H1 (cell line): ENCODE measurements around the gene CD164. TPM values are rescaled to one million over a fixed set of nuclear protein-coding genes. Genes with fewer than 3 reads are reported as not detected.

Source experiments
- CTCF ChIA-PET: fragments of 300-600 bp; sonication (Branson Sonifier 250); formaldehyde crosslinking; loops from one replicate; lab custom pipeline; 2021; ENCODE audit not compliant: partially characterized antibody; lab: Charles Lee
- POLR2A ChIA-PET: fragments of 300-600 bp; sonication (Branson Sonifier 250); formaldehyde crosslinking; loops from one replicate; lab custom pipeline; 2021; ENCODE audit warnings: inconsistent platforms; ENCODE audit not compliant: partially characterized antibody; lab: Charles Lee
- DNase-seq, 2 experiments: peaks; one replicate each; pipeline versions ENCODE4 v3.0.0 to v3.0.0-alpha.2; 2010 to 2022; ENCODE audit warnings: low spot score in 2 of 2, low read depth in 1 of 2, mixed read lengths in 1 of 2
- FAIRE-seq: peaks from 2 replicates; lab custom pipeline; 2011; peaks lifted over from hg19 to GRCh38; lab: Jason Lieb, UNC
- H2AFZ ChIP-seq: 2 replicates; pipeline ENCODE4 v1.8.1; 2012; ENCODE audit warnings: low read length, inconsistent platforms
- H2AK5ac ChIP-seq: 2 replicates; pipeline ENCODE4 v1.6.1; 2013; ENCODE audit warnings: low read depth, low read length
- H2BK120ac ChIP-seq: replicated peaks from 2 replicates; pipeline ENCODE3; 2013; ENCODE audit warnings: low read depth, low read length, inconsistent platforms
- H2BK12ac ChIP-seq: 2 replicates; pipeline ENCODE4 v1.6.1; 2013; ENCODE audit warnings: low read depth, low read length
- H2BK15ac ChIP-seq: 2 replicates; pipeline ENCODE4 v1.6.1; 2013; ENCODE audit warnings: low read length
- H2BK20ac ChIP-seq: 2 replicates; pipeline ENCODE4 v1.6.1; 2013; ENCODE audit warnings: low read length
- H2BK5ac ChIP-seq: 2 replicates; pipeline ENCODE4 v1.6.1; 2013; ENCODE audit warnings: low read depth, low read length
- H3K14ac ChIP-seq: 2 replicates; pipeline ENCODE4 v1.6.1; 2013; ENCODE audit warnings: inconsistent platforms; ENCODE audit not compliant: insufficient read length
- H3K18ac ChIP-seq: 2 replicates; pipeline ENCODE4 v1.6.1; 2013; ENCODE audit warnings: low read length; ENCODE audit errors: extremely low read depth
- H3K23ac ChIP-seq: 2 replicates; pipeline ENCODE4 v1.6.1; 2013; ENCODE audit warnings: inconsistent platforms; ENCODE audit not compliant: insufficient read length
- H3K23me2 ChIP-seq: 2 replicates; pipeline ENCODE4 v1.6.1; 2013; ENCODE audit warnings: low read depth, low read length
- H3K27ac ChIP-seq: 2 replicates; pipeline ENCODE4 v1.6.1; 2011; ENCODE audit warnings: low read depth, low read length, inconsistent platforms
- H3K27me3 ChIP-seq, 4 experiments: replicated peaks in 1 of 4; 1 replicate in 1 of 4; 2 replicates in 3 of 4; pipeline versions ENCODE4 v1.6.1 to v1.8.1; 2011 to 2013; ENCODE audit warnings: low read length in 3 of 4, mild to moderate bottlenecking in 3 of 4, inconsistent platforms in 2 of 4, mixed read lengths in 2 of 4, moderate library complexity in 1 of 4; ENCODE audit not compliant: control insufficient read depth in 3 of 4, insufficient read depth in 3 of 4; ENCODE audit errors: extremely low read depth in 1 of 4
- H3K36me3 ChIP-seq, 4 experiments: 2 replicates each; pipeline versions ENCODE4 v1.6.1 to v1.8.1; 2011 to 2013; ENCODE audit warnings: mild to moderate bottlenecking in 4 of 4, low read length in 3 of 4, moderate library complexity in 2 of 4, control low read depth in 1 of 4, inconsistent platforms in 1 of 4; ENCODE audit not compliant: insufficient read depth in 4 of 4, control insufficient read depth in 2 of 4
- H3K4ac ChIP-seq: replicated peaks from 2 replicates; pipeline ENCODE3; 2013; ENCODE audit warnings: low read length, low read depth, mixed read lengths, inconsistent platforms; ENCODE audit not compliant: insufficient read length
- H3K4me1 ChIP-seq, 4 experiments: replicated peaks in 1 of 4; 1 replicate in 1 of 4; 2 replicates in 3 of 4; pipeline versions ENCODE4 v1.6.1 to v1.8.1; 2011 to 2013; ENCODE audit warnings: low read length in 3 of 4, inconsistent platforms in 2 of 4, mixed read lengths in 1 of 4; ENCODE audit not compliant: insufficient read depth in 4 of 4, control insufficient read depth in 3 of 4
- H3K4me2 ChIP-seq, 2 experiments: 2 replicates each; pipeline versions ENCODE4 v1.6.1 to v1.8.1; 2011 to 2013; ENCODE audit warnings: low read depth in 2 of 2, low read length in 2 of 2, control low read depth in 1 of 2, inconsistent platforms in 1 of 2, mild to moderate bottlenecking in 1 of 2; ENCODE audit not compliant: insufficient read depth in 1 of 2
- H3K4me3 ChIP-seq, 4 experiments: fragments of 200-600, 300-600 bp in 1 of 4; sonication (generic), shearing (Covaris generic), sonication (Bioruptor Twin) in 1 of 4; 2 replicates each; pipeline versions ENCODE4 v1.5.1 to v1.8.1; 2011 to 2016; ENCODE audit warnings: low read length in 4 of 4, low read depth in 3 of 4, control low read depth in 2 of 4, inconsistent platforms in 2 of 4, mild to moderate bottlenecking in 2 of 4, mixed read lengths in 1 of 4, moderate library complexity in 1 of 4; ENCODE audit not compliant: insufficient read depth in 2 of 4; ENCODE audit errors: extremely low read depth in 1 of 4
- H3K56ac ChIP-seq: replicated peaks from 2 replicates; pipeline ENCODE3; 2013; ENCODE audit warnings: low read depth, mild to moderate bottlenecking, mixed read lengths, low read length, inconsistent platforms; ENCODE audit not compliant: insufficient read length
- H3K79me1 ChIP-seq: 2 replicates; pipeline ENCODE4 v1.6.1; 2013; ENCODE audit warnings: low read depth, low read length, control low read depth
- H3K79me2 ChIP-seq, 2 experiments: 2 replicates each; pipeline versions ENCODE4 v1.6.1 to v1.8.1; 2012 to 2013; ENCODE audit warnings: low read length in 2 of 2, mild to moderate bottlenecking in 2 of 2, inconsistent platforms in 1 of 2; ENCODE audit not compliant: insufficient read depth in 2 of 2, control insufficient read depth in 1 of 2
- H3K9ac ChIP-seq, 4 experiments: replicated peaks in 1 of 4; 1 replicate in 1 of 4; 2 replicates in 3 of 4; pipeline versions ENCODE4 v1.6.1 to v1.8.1; 2011 to 2013; ENCODE audit warnings: low read depth in 3 of 4, low read length in 3 of 4, control low read depth in 2 of 4, mild to moderate bottlenecking in 2 of 4, moderate library complexity in 2 of 4, inconsistent platforms in 1 of 4; ENCODE audit errors: extremely low read depth in 1 of 4
- H3K9me3 ChIP-seq, 2 experiments: 2 replicates each; pipeline versions ENCODE4 v1.6.1 to v1.8.1; 2012 to 2013; ENCODE audit warnings: mild to moderate bottlenecking in 2 of 2, moderate library complexity in 2 of 2, control low read depth in 1 of 2, inconsistent platforms in 1 of 2, low read depth in 1 of 2, low read length in 1 of 2, mixed read lengths in 1 of 2; ENCODE audit not compliant: insufficient read depth in 2 of 2
- H4K20me1 ChIP-seq, 2 experiments: replicated peaks in 1 of 2; 2 replicates each; pipeline versions ENCODE3 to v1.8.1; 2011 to 2013; ENCODE audit warnings: inconsistent platforms in 2 of 2, low read length in 2 of 2, mild to moderate bottlenecking in 1 of 2; ENCODE audit not compliant: insufficient read depth in 2 of 2, control insufficient read depth in 1 of 2
- H4K5ac ChIP-seq: 2 replicates; pipeline ENCODE4 v1.6.1; 2013; ENCODE audit warnings: low read length, low read depth, mixed read lengths, inconsistent platforms; ENCODE audit not compliant: insufficient read length
- H4K8ac ChIP-seq: 2 replicates; pipeline ENCODE4 v1.8.0; 2013; ENCODE audit warnings: mild to moderate bottlenecking, moderate library complexity, low read length, inconsistent platforms; ENCODE audit not compliant: insufficient read depth; ENCODE audit errors: extremely low read depth
- H4K91ac ChIP-seq: replicated peaks from 2 replicates; pipeline ENCODE3; 2013; ENCODE audit warnings: low read length, mixed read lengths, inconsistent platforms; ENCODE audit not compliant: insufficient read length
- BRCA1 ChIP-seq: IDR thresholded peaks from 2 replicates; pipeline ENCODE4 v1.6.1; 2012; ENCODE audit warnings: low read depth, low read length, improper control_type of control experiment
- CBX5 ChIP-seq: fragments of 300-800, 300-1000 bp; sonication (generic); IDR thresholded peaks from 2 replicates; pipeline ENCODE4 v1.7.1; 2016; ENCODE audit warnings: antibody characterized with exemption, low read length, low read depth
- CBX8 ChIP-seq: fragments of 300-800, 300-1000 bp; sonication (generic); IDR thresholded peaks from 2 replicates; pipeline ENCODE4 v1.7.1; 2016; ENCODE audit warnings: low read depth, low read length, borderline replicate concordance
- JUND ChIP-seq: IDR thresholded peaks from 2 replicates; pipeline ENCODE4 v1.6.1; 2011; ENCODE audit warnings: mild to moderate bottlenecking, improper control_type of control experiment, low read length
- KDM5A ChIP-seq: fragments of 200-600 bp; IDR thresholded peaks from 2 replicates; pipeline ENCODE4 v1.7.1; 2012; ENCODE audit warnings: mild to moderate bottlenecking, low read length, inconsistent platforms, mixed read lengths
- POLR2A ChIP-seq, 2 experiments: IDR thresholded peaks; 1 replicate in 1 of 2; 2 replicates in 1 of 2; pipeline ENCODE4 v1.6.1; 2011; ENCODE audit warnings: low read depth in 2 of 2, low read length in 2 of 2, mild to moderate bottlenecking in 2 of 2; ENCODE audit errors: control extremely low read depth in 1 of 2
- RBBP5 ChIP-seq: IDR thresholded peaks from 2 replicates; pipeline ENCODE4 v1.7.1; 2012; ENCODE audit warnings: low read depth, mild to moderate bottlenecking, inconsistent platforms, low read length, moderate library complexity, borderline replicate concordance
- RFX5 ChIP-seq: IDR thresholded peaks from 2 replicates; pipeline ENCODE4 v1.6.1; 2011; ENCODE audit warnings: low read depth, low read length, improper control_type of control experiment, borderline replicate concordance
- SP1 ChIP-seq: IDR thresholded peaks from 2 replicates; pipeline ENCODE4 v1.6.1; 2011; ENCODE audit warnings: low read depth, low read length
- SP4 ChIP-seq: IDR thresholded peaks from 2 replicates; pipeline ENCODE4 v1.6.1; 2012; ENCODE audit warnings: low read length, inconsistent platforms
- WGBS, 2 experiments: shearing (Covaris generic) in 1 of 2; methylation state at CpG; one replicate each; pipeline versions ENCODE4 v1.1.6 to v1.1.7; 2013 to 2015; ENCODE audit warnings: low lambda C conversion rate in 2 of 2, mixed read lengths in 2 of 2, inconsistent platforms in 1 of 2, low coverage in 1 of 2, missing lambda C conversion rate in 1 of 2; ENCODE audit not compliant: insufficient replicate concordance in 2 of 2, insufficient coverage in 1 of 2, insufficient read length in 1 of 2; ENCODE audit errors: extremely low coverage in 1 of 2, missing lambda C conversion rate in 1 of 2; 5-methylcytosine and 5-hydroxymethylcytosine counted together
- polyA plus RNA-seq, 7 experiments: library from polyadenylated mRNA; depleted of rRNA in 3 of 7; stranded (reverse) in 5 of 7; unstranded in 2 of 7; fragments of >200 nt in 5 of 7; fragments of 200-250 nt in 2 of 7; gene quantifications; 1 replicate in 5 of 7; 2 replicates in 1 of 7; 4 replicates in 1 of 7; pipeline versions ENCODE4 v1.2.1 to v1.2.3, GENCODE V29; 2011 to 2013; ENCODE audit warnings: missing spikeins in 2 of 7, mixed read lengths in 2 of 7
- total RNA-seq: library from RNA; stranded (reverse); fragmentation: NEBNext Ultra II Directional; extraction: Animal tissue kit (Norgen Biotek cat#: 25700); gene quantifications from 2 replicates; pipeline ENCODE4 v1.2.1, GENCODE V29; 2021
- TF ChIP-seq, protein P1 (sequence below): IDR thresholded peaks from 2 replicates; pipeline ENCODE4 v1.6.1; 2012; ENCODE audit warnings: low read length, inconsistent platforms

The CD164 gene
- total and polyA plus RNA-seq, 2 of the 8 experiments (the other 6 are each of a cell fraction or from before 2014, with no cell fraction given) = 69.3 to 94.3 TPM

DNA sequence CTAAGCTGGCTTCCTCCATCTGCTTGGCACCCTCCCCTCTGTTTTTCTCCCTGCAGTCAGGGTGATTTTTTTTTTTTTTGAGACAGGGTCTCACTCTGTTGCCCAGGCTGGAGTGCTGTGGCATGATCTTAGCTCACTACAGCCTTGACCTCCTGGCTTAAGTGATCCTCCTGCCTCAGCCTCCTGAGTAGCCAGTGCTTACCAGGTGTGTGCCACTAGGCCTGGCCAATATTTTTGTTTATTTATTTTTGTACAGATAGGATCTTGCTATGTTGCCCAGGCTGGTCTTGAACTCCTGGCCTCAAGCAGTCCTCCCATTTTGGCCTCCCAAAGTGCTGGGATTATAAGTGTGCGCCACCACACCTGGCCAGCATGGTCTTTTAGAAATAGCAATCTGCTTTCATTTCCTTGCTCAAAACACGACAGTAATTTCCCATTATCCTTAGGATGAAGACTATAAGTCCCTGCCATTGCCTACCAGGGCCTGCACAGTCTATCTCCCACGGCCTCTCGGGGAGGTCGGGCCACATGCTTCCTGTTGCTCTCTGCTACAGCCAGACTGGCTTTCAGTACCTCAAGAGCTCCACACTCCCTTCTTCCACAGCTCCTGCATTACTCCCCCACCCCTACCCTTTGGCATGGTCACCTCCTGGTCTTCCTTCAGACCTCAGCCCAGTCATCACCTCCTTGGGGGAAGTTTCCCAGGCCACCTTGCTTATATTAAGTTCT is 11.1 kb upstream of the CD164 start:
- Histone ChIP-seq H4K20me1 (no peaks in the 10 kb centered on the region), H2BK20ac (no peak overlapping the region), H3K56ac (no peak overlapping the region), H4K8ac (no peak overlapping the region), H4K5ac (no peak overlapping the region), H4K91ac (no peak overlapping the region), H3K27ac (no peak overlapping the region), H2AK5ac (no peak overlapping the region), H3K23me2 (no peaks in the 10 kb centered on the region), H3K23ac (no peak overlapping the region), H2BK15ac (no peak overlapping the region), H3K9me3 (no peaks in the 10 kb centered on the region), H3K14ac (no peak overlapping the region), H3K4ac (no peak overlapping the region), H2BK12ac (no peak overlapping the region), H3K18ac (no peak overlapping the region)
- FAIRE-seq = no peak
- ChIA-PET CTCF (interaction anchor here (0.9 to 6.1 kb wide), 4 partner anchors 9 to 205 kb away, joined by 3 to 62 read pairs (median 14); partner anchors contain the start of gene CD164), POLR2A (interaction anchor here (1.0 kb wide), 1 partner anchor 10 kb away, joined by 4 read pairs; no protein-coding TSS in a partner anchor)
- no peak for DNase-seq
- TF ChIP-seq SP1 (no peak), RFX5 (no peak), RBBP5 (no peak), BRCA1 (no peak), CBX5 (no peak), SP4 (no peak), JUND (no peak), CBX8 (no peak), POLR2A (IDR thresholded peaks at IDR 0.05; ENCODE audit: control extremely low read depth in 1 of 2, low read depth in 2 of 2, low read length in 2 of 2) (no peak), KDM5A (no peak)
- TF ChIP-seq, protein P1, sequence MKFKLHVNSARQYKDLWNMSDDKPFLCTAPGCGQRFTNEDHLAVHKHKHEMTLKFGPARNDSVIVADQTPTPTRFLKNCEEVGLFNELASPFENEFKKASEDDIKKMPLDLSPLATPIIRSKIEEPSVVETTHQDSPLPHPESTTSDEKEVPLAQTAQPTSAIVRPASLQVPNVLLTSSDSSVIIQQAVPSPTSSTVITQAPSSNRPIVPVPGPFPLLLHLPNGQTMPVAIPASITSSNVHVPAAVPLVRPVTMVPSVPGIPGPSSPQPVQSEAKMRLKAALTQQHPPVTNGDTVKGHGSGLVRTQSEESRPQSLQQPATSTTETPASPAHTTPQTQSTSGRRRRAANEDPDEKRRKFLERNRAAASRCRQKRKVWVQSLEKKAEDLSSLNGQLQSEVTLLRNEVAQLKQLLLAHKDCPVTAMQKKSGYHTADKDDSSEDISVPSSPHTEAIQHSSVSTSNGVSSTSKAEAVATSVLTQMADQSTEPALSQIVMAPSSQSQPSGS = no peak
- TF ChIP-seq, all 59 proteins: peak for 0
- Histone ChIP-seq H3K79me2 (no peaks in the 10 kb centered on the region), H2BK120ac (no peak overlapping the region), H3K36me3 (no peaks in the 10 kb centered on the region), H2AFZ (no peak overlapping the region), H3K4me2 (no peak overlapping the region), H2BK5ac (no peak overlapping the region), H3K79me1 (no peaks in the 10 kb centered on the region), H3K9ac (no peak overlapping the region), H3K27me3 (no peaks in the 10 kb centered on the region), H3K4me1 (no peaks in the 10 kb centered on the region), H3K4me3 (no peak overlapping the region)
- WGBS, 2 experiments = 80% methylated on average over 5 of the region's 5 CpGs; no CpG with 5 or more reads in 1 of the 2 experiments
